ENCODE results near the gene PDSS2.

DNA sequence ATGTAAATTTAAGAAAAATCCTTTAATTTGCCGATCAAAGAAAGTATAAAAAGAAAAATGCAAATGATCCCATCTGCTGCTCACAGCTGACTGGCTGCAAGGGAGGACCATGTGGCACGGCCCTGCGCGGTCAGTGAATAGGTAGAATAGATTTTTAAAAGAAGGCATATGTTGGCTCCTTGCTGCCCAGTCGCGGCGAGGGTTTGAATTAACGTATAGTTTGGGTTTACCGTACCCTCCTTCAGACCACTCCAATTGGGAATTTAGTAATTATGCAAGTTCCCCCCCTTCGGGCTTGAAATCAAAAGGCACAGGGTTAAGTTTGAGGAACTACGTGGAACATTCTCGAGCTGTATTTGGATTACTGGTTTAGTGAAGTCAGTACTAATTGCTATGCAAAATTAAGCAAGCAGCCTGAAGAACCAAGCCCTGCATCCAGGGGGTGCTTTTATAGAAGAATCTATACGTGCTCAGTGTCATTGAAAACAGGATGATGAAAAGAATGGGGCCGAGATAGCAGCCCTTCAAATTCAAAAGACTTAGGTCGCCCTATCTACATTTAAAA, 343.0 kb downstream of the PDSS2 start:
- TF ChIP-seq, protein P1, sequence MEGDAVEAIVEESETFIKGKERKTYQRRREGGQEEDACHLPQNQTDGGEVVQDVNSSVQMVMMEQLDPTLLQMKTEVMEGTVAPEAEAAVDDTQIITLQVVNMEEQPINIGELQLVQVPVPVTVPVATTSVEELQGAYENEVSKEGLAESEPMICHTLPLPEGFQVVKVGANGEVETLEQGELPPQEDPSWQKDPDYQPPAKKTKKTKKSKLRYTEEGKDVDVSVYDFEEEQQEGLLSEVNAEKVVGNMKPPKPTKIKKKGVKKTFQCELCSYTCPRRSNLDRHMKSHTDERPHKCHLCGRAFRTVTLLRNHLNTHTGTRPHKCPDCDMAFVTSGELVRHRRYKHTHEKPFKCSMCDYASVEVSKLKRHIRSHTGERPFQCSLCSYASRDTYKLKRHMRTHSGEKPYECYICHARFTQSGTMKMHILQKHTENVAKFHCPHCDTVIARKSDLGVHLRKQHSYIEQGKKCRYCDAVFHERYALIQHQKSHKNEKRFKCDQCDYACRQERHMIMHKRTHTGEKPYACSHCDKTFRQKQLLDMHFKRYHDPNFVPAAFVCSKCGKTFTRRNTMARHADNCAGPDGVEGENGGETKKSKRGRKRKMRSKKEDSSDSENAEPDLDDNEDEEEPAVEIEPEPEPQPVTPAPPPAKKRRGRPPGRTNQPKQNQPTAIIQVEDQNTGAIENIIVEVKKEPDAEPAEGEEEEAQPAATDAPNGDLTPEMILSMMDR (IDR thresholded peaks at IDR 0.05) = no peak
- no peak for TF ChIP-seq POLR2A (IDR thresholded peaks at IDR 0.05)
